Measurements from ENCODE around the gene DCANP1.
A peak's percentile ranks its signal among the peaks of the same experiment; 100 is the strongest.

Gene DCANP1

DNA sequence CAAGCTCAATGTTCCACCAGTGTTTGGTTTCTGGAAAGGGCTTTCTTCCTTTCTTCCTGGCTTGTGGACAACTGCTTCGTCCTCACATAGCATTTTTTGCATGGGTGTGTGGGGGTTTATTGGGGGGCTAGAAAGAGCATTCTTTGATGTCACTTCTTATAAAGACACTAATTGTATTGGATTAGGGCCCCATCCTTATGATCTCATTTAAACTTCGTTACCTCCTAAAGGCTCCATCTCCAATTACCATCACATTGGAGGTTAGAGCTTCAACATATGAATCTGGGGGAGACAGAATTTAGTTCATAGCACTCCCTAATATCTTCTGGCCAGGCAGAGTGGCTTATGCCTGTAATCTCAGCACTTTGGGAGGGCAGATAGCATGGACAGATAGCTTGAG, 42.1 kb downstream of the DCANP1 start:
- DNase-seq = no peak

DNA sequence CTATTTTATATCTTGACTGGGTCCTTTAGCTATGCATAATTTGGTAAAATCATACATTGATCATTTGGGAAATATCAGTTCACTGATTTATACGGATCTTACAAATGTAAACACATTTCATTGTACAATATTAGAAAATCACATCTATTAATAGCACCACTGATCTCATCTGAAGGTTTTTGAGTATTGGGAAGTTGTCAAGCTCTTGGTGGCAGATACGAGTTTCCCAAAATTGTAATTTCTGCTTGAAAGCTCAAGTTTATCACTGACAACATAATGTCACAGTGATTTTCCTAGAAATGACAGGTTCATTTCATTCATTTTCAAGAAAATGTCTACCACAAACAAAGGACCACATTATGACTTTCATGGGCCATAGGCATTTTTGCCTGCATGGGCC, 45.1 kb downstream of the DCANP1 start:
- no peak for DNase-seq

DNA sequence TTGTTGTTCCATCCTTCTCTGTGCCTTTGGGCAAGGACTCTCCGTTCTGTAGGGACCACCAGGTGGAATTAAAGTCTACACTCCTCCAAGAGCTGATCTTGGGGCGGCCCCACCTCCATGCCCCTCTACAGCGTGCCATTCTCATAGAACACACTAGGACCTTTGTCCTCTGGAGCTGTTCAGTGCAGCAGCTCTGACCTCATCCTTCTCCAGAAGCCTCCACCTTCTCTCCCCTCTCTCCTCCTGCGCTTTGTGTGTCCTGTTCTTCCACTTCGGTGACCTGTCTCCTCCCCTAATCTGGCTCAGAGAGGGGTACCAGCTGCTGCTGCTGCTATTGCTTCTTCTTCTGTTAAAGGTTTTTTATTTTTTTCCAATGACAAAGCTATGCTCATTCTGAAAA, 46.3 kb downstream of the DCANP1 start:
- no peak for DNase-seq

DNA sequence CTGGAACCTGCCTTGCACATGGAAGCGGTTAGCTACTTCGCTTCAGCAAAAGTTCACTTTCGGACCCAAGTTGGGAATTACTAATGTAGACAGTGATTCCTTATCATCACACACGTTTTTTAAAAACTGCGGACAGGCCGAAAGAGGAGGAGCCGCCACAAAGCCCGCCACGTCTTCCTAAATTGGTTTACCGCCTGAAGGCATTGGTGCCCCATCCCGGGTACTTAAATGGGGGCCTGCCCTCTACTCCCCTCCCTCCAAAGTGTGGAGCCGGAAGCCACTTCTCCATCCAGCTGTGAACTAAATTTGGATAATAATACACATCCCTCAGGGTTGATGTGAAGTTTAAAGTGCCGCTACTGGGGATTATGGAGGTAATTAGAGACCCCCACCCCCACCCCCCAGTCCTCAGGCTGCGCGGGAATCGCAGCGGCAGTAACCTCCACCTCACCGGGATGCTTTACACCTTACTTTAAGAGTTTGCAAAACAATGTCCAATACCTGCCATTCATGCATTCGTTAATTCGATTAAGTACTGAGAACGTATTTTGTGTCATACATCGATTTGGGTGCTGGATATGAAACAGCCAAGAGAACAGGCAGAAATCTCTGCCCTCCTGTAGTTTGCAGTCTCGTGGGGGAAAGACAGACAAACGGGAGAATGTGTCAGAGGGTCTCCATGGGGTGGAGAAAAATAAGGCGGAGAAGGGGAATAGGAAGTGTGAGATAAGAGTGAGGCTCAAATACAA, 47.2 kb downstream of the DCANP1 start:
- DNase-seq = no peak

DNA sequence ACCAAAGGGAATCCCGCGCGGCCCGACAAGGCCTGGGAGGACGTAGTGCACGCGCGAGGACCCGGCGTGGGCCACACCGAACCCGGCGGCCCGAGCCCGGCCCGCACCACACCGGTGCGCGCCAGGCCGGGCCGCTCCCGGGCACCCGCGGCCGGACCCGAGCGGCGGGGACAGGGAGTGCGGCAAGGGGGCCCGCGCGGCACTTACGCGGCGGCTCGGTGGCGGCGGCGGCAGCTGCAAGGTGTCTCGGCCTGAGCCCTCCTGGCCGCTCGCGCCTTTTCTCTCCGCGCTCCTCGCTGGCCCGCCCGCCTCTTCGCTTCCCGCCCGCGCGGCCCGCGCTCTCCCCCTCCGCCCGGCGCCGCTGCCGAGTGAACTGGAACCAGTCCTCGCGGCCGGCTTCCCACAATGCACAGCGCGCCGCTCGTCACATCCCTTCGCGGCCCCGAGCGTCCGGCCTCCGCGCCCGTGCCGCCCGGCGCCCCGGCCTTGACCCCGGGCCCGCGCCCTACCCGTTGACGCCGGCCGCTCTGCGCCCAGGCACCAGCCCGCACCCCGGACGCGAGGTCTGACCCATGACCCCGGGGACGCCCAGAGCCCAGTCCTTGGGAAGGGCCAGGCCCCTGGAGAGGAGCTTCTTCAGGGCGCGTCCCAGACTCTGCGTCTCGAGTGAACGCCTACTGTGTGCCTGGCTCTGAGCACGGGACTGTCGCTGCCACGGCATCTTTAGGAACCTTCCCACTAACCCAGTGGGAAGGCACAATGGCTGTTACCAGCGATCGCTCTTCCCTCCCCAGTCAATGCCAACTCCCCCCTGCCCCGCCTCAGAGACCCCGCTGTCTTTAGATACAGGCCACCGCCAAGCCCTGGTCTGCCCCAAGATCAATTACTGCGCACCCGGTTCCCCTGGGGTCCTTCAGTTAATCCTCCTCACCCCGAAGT, 48.0 kb downstream of the DCANP1 start, which contains the start of gene MACROH2A1:
MACROH2A1 (minus strand) TSS at position 377 of the 939 bp plus-strand sequence. CDS start 10,138 bp downstream, outside the sequence.
- DNase-seq = peak; percentile 84

DNA sequence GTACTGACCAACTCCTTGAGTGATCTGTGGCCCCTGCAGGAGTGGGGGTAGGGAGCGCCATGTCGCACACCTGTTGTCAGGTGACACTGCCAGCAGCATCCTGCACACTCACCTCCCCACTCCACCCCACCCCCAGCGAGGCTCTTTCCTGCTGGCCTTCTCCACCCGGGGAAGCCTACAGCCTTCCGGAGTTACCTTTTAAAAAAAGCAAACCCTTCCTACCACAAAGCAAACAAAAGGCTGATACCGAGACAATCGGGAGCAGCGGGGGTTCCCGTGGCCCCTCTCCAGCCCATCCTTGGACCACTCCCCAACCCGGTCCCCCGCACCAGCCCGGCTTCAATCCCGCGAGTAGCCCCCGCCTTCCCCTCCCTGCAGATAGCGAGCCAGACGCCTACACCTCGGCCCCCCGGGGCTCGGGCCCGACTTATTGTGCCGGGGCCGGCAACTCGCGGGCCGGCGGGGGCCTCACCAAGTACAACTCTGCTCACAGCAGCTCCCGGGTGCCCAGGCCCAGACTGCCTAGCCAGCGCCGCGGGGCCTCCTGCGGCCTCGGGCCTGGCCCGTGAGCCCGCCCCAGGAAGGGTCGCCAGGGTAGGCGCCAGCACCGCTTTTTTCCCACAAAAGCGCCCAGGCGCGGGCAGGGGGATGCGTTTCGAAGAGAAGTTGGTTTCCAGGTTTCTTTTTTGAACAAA, 48.8 kb downstream of the DCANP1 start:
- DNase-seq = peak; percentile 39

DNA sequence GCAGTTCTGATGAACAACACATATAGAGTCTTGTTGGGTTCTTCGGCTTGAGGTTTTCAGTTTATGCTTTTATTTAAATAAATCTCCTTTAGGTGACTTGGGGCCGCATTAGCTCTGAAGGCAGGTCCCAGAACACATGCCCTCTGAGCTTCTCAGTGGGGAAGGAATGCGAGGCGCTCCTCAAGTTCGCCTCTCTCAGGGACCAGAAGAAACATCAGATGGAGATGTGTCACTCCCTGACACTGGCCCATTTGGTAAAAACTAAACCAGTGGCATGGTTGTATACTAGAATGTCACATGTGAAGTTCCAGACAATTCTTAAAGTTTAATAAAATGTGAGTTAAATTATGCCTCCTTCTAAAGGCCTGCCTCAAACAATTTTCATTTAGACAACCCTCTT, 50.1 kb downstream of the DCANP1 start:
- no peak for DNase-seq

DNA sequence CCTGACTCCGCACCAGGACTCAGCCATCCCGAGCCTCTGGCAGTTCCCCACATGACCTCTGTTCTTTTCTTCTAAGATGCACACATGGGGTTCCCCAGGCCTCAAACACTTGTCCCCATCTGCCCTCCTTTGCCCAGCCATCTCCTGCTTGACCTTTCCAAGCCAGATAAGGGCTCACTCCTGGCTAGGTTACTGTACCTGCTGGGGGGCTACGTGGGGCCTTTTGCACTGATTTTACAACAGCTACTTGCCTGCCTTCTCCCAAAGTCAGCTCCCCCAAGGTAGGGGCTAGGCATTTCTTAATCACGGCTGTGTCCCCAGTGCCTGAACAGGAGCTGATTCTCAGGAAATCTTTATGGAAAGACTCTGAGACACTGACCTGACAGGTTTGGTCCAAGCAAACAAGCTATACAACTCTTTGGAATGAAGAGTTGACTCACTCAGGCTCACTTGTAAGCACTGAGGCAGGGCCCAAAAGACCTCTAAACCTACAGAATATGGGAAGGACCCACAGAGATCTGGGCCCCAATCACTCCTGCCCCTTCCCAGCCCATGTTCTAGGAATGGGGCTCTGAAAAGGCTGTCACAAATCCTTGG, 50.6 kb downstream of the DCANP1 start:
- DNase-seq = no peak

DNA sequence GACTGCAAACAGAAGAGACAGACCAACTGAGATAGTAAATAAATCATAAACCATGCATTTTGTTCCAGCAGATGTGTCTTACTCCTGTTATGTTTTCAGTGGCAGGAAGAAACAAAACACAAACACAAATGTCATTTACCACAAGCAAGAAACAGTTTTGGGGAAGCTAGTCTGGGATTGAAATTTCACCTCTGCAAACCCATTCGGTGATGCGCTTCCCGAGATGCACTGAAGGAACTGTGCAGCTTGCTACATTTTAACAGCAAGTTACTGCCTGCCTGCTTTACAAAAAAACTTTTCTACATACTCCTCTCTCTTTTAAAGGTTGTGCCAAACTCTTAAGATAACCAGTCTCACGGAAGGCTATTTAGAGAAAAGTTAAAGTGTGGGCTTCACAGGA, 51.3 kb downstream of the DCANP1 start:
- DNase-seq = no peak

DNA sequence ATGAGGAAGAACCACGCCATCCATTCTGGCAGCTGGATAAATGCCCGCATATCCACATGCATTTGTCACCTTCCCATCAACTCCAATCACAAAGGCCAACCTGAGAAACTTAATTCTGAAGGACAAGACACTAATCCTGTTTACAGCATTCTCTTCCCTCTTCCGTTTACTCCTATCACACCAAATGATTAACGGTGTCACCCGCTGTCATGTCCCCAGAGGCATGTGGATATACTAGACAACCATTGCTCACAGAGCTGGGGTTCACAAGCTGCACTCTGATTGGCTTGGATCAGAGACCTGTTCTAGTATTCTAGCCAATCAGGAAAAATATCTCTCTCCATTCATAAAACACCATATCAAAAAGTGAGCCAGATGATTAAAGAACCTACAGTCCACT, 51.7 kb downstream of the DCANP1 start:
- no peak for DNase-seq
